Sciatic nerve (tissue), 2 donors: ENCODE results near the gene CCDC158. TPM values are rescaled to one million over a fixed set of nuclear protein-coding genes. Genes with fewer than 3 reads are reported as not detected.
"Not testable (repeated sequence)": the region's sequence is repeated elsewhere in the genome, so short reads cannot be mapped to it uniquely, and the experiment has no call there.

Experiments
- ATAC-seq: fragments of 200-7000 bp; cut with Tn5 transposase; one replicate; pipeline ENCODE4 v1.9.1; 2020; ENCODE audit warnings: mild to moderate bottlenecking, moderate library complexity
- DNase-seq: peaks from one replicate; pipeline ENCODE4 v3.0.0-alpha.2; 2020; ENCODE audit warnings: low spot score
- intact Hi-C: fragments of 100-400 bp; cut with DNase I; formaldehyde crosslinking; loops from one replicate; pipeline ENCODE4 v1.14.2; 2022
- total RNA-seq: library from RNA; stranded (reverse); fragmentation: NEBNext Ultra II Directional; extraction: Animal tissue kit (Norgen Biotek cat#: 25700); gene quantifications from one replicate; pipeline ENCODE4 v1.2.1, GENCODE V29; 2021
- donor health status: DM: no; HTN: no; CAD: no.
- donor health status: DM: no; HTN: no; CAD: no.

The CCDC158 gene
- total RNA-seq, 1 donor from 2014 or later: 1.9 TPM

GRCh38 chr4:76377911-76378310 lies 43.0 kb downstream of the CCDC158 start:
- DNase-seq (no peak), ATAC-seq (no peak)
- intact Hi-C loops: no loop called here

- intact Hi-C loops: no loop called here
- DNase-seq (no peak), ATAC-seq (no peak)
These were observed 43.5 kb downstream of the CCDC158 start for GRCh38 chr4:76377481-76377901.

GRCh38 chr4:76376534-76376933 lies 44.4 kb downstream of the CCDC158 start:
- intact Hi-C loops: no loop called here
- no peak for ATAC-seq
- no peak for DNase-seq

GRCh38 chr4:76375703-76376102 lies 45.2 kb downstream of the CCDC158 start:
- ATAC-seq (no peak), DNase-seq (no peak)
- intact Hi-C loops: no loop called here

GRCh38 chr4:76374798-76375197 lies 46.1 kb downstream of the CCDC158 start:
- no peak for DNase-seq
- intact Hi-C loops: no loop called here
- ATAC-seq: no peak

- no peak for DNase-seq
- no peak for ATAC-seq
- intact Hi-C loops: no loop called here
These were observed 46.9 kb downstream of the CCDC158 start for GRCh38 chr4:76373919-76374552.

- ATAC-seq (no peak), DNase-seq (no peak)
- intact Hi-C loops: no loop called here
These were observed 54.2 kb downstream of the CCDC158 start for GRCh38 chr4:76366737-76367136.

GRCh38 chr4:76365636-76366035 lies 55.3 kb downstream of the CCDC158 start:
- intact Hi-C loops: no loop called here
- no peak for DNase-seq

GRCh38 chr4:76364763-76365162 lies 56.2 kb downstream of the CCDC158 start:
- DNase-seq (no peak), ATAC-seq (no peak)
- intact Hi-C loops: no loop called here

More at GRCh38 chr4:76365636-76366035, 55.3 kb downstream of the CCDC158 start:
- no peak for ATAC-seq

GRCh38 chr4:76363556-76364290 lies 57.2 kb downstream of the CCDC158 start:
- no peak for ATAC-seq
- no peak for DNase-seq
- intact Hi-C loops: no loop called here

GRCh38 chr4:76361689-76362412 lies 59.1 kb downstream of the CCDC158 start:
- no peak for DNase-seq
- intact Hi-C loops: no loop called here
- no peak for ATAC-seq

- intact Hi-C loops, DNase-seq, ATAC-seq: not testable (repeated sequence)
These were observed 61.0 kb downstream of the CCDC158 start for GRCh38 chr4:76359881-76360466.

- ATAC-seq (no peak), DNase-seq (no peak)
- intact Hi-C loops: no loop called here
These were observed 63.0 kb downstream of the CCDC158 start for GRCh38 chr4:76357981-76358380.

- ATAC-seq: no peak
These were observed 66.1 kb downstream of the CCDC158 start for GRCh38 chr4:76354517-76355473.

GRCh38 chr4:76342803-76343202 lies 78.1 kb downstream of the CCDC158 start:
- DNase-seq: no peak
- intact Hi-C loops: no loop called here
- no peak for ATAC-seq

More at GRCh38 chr4:76354517-76355473, 66.1 kb downstream of the CCDC158 start:
- no peak for DNase-seq
- intact Hi-C loops: no loop called here

GRCh38 chr4:76342191-76342590 lies 78.8 kb downstream of the CCDC158 start:
- DNase-seq (no peak), ATAC-seq (no peak)
- intact Hi-C loops: no loop called here

- ATAC-seq (no peak), DNase-seq (no peak)
- intact Hi-C loops: no loop called here
These were observed 79.9 kb downstream of the CCDC158 start for GRCh38 chr4:76341063-76341462.

- ATAC-seq (no peak), DNase-seq (no peak)
- intact Hi-C loops: no loop called here
These were observed 81.6 kb downstream of the CCDC158 start for GRCh38 chr4:76339364-76339763.

GRCh38 chr4:76334885-76335284 lies 86.1 kb downstream of the CCDC158 start:
- ATAC-seq: no peak
- intact Hi-C loops: no loop called here

More at GRCh38 chr4:76334885-76335284, 86.1 kb downstream of the CCDC158 start:
- DNase-seq: no peak
